Parathyroid adenoma (tissue), 2 donors: ENCODE data around the gene OPHN1.
"Not testable (repeated sequence)": the region's sequence is repeated elsewhere in the genome, so short reads cannot be mapped to it uniquely, and the experiment has no call there.

Source experiments
- H2AFZ ChIP-seq: fragments of 300-600 bp; sonication (generic); one replicate; pipeline ENCODE4 v1.7.0; 2017; ENCODE audit warnings: antibody characterized with exemption, mild to moderate bottlenecking
- H3K27ac ChIP-seq: fragments of 300-600 bp; sonication (generic); one replicate; pipeline ENCODE4 v1.7.0; 2017
- H3K27me3 ChIP-seq: fragments of 300-600 bp; sonication (generic); one replicate; pipeline ENCODE4 v1.7.0; 2017; ENCODE audit warnings: low read length; ENCODE audit not compliant: control insufficient read depth, insufficient read depth
- H3K36me3 ChIP-seq: fragments of 300-600 bp; sonication (generic); one replicate; pipeline ENCODE4 v1.7.0; 2017; ENCODE audit warnings: low read length; ENCODE audit not compliant: control insufficient read depth, insufficient read depth
- H3K4me1 ChIP-seq: fragments of 300-600 bp; sonication (generic); one replicate; pipeline ENCODE4 v1.7.0; 2017; ENCODE audit warnings: control low read depth
- H3K4me2 ChIP-seq: fragments of 300-600 bp; sonication (generic); one replicate; pipeline ENCODE4 v1.7.0; 2017; ENCODE audit warnings: low read length
- H3K4me3 ChIP-seq: fragments of 300-600 bp; sonication (generic); one replicate; pipeline ENCODE4 v1.7.0; 2017; ENCODE audit warnings: low read depth, low read length
- H3K79me2 ChIP-seq: fragments of 300-600 bp; sonication (generic); one replicate; pipeline ENCODE4 v1.7.0; 2017; ENCODE audit warnings: control low read depth
- H3K9ac ChIP-seq: fragments of 300-600 bp; sonication (generic); one replicate; pipeline ENCODE4 v1.7.0; 2017; ENCODE audit warnings: mild to moderate bottlenecking
- H3K9me3 ChIP-seq: fragments of 300-600 bp; sonication (generic); one replicate; pipeline ENCODE4 v1.7.0; 2017; ENCODE audit warnings: low read length; ENCODE audit not compliant: control insufficient read depth
- CTCF ChIP-seq: fragments of 300-600 bp; sonication (generic); IDR thresholded peaks from one replicate; pipeline ENCODE4 v1.7.0; 2017; ENCODE audit warnings: antibody characterized with exemption, mild to moderate bottlenecking
- donor health status: primary hyperparathyroidism.

OPHN1 gene

GRCh38 chrX:68383540-68383939 is 49.8 kb downstream of the OPHN1 start:
- Histone ChIP-seq H3K27me3 (no peaks in the 10 kb centered on the region), H3K9ac (no peak overlapping the region), H3K27ac (no peak overlapping the region), H3K4me3 (no peak overlapping the region), H3K9me3 (no peaks in the 10 kb centered on the region), H3K36me3 (no peaks in the 10 kb centered on the region), H3K79me2 (no peaks in the 10 kb centered on the region), H3K4me1 (no peaks in the 10 kb centered on the region), H2AFZ (no peak overlapping the region), H3K4me2 (no peak overlapping the region)
- TF ChIP-seq CTCF = no peak

GRCh38 chrX:68377579-68377978 is 55.7 kb downstream of the OPHN1 start:
- H3K9ac ChIP-seq, H3K27me3 ChIP-seq, H3K4me2 ChIP-seq, H3K9me3 ChIP-seq, H3K4me1 ChIP-seq, H2AFZ ChIP-seq, H3K36me3 ChIP-seq, H3K4me3 ChIP-seq, H3K79me2 ChIP-seq, H3K27ac ChIP-seq: not testable (repeated sequence)

- H3K79me2 ChIP-seq = no peaks in the 10 kb centered on the region
- H2AFZ ChIP-seq = no peak overlapping the region
- no peaks in the 10 kb centered on the region for H3K36me3 ChIP-seq
- H3K27ac ChIP-seq = no peak overlapping the region
- no peaks in the 10 kb centered on the region for H3K27me3 ChIP-seq
- no peak overlapping the region for H3K9ac ChIP-seq
- no peak overlapping the region for H3K4me3 ChIP-seq
- no peak for TF ChIP-seq CTCF
- no peaks in the 10 kb centered on the region for H3K4me1 ChIP-seq
- H3K4me2 ChIP-seq = no peak overlapping the region
- no peaks in the 10 kb centered on the region for H3K9me3 ChIP-seq
Measured at GRCh38 chrX:68376373-68376772, 56.9 kb downstream of the OPHN1 start.

GRCh38 chrX:68375803-68376202 is 57.5 kb downstream of the OPHN1 start:
- Histone ChIP-seq H3K4me3 (no peak overlapping the region), H3K36me3 (no peaks in the 10 kb centered on the region), H3K4me2 (no peak overlapping the region), H3K79me2 (no peaks in the 10 kb centered on the region), H3K4me1 (no peaks in the 10 kb centered on the region), H3K9ac (no peak overlapping the region), H3K27ac (no peak overlapping the region), H3K27me3 (no peaks in the 10 kb centered on the region), H3K9me3 (no peaks in the 10 kb centered on the region), H2AFZ (no peak overlapping the region)
- TF ChIP-seq CTCF = no peak

- H3K27ac ChIP-seq = no peak overlapping the region
- no peaks in the 10 kb centered on the region for H3K9me3 ChIP-seq
- H3K4me1 ChIP-seq = no peaks in the 10 kb centered on the region
- no peaks in the 10 kb centered on the region for H3K36me3 ChIP-seq
- H2AFZ ChIP-seq = no peak overlapping the region
- H3K27me3 ChIP-seq = no peaks in the 10 kb centered on the region
- H3K79me2 ChIP-seq = no peaks in the 10 kb centered on the region
- TF ChIP-seq CTCF = no peak
- H3K4me2 ChIP-seq = no peak overlapping the region
- no peak overlapping the region for H3K9ac ChIP-seq
- H3K4me3 ChIP-seq = no peak overlapping the region
Measured at GRCh38 chrX:68372665-68373064, 60.6 kb downstream of the OPHN1 start.
